SK-N-SH treated with all-trans-retinoic acid at 6 μM for 48 hours (cell line): ENCODE data around the gene VCL.

Experiments
- BACH2 ChIP-seq: fragments of 250-450 bp; sonication (Bioruptor Pico); IDR thresholded peaks from 2 replicates; pipeline ENCODE4 v1.9.0; 2021; ENCODE audit warnings: mild to moderate bottlenecking, borderline replicate concordance
- PATZ1 ChIP-seq: fragments of 250-450 bp; sonication (Bioruptor Pico); IDR thresholded peaks from 2 replicates; pipeline ENCODE4 v1.8.0; 2020; ENCODE audit warnings: mild to moderate bottlenecking, moderate library complexity, borderline replicate concordance
- TCF4 ChIP-seq: fragments of 250-450 bp; sonication (Bioruptor Pico); IDR thresholded peaks from 2 replicates; pipeline ENCODE4 v1.8.0; 2021; ENCODE audit warnings: mild to moderate bottlenecking, moderate library complexity, borderline replicate concordance
- ZFP3 ChIP-seq: fragments of 250-450 bp; sonication (Bioruptor Pico); IDR thresholded peaks from 2 replicates; pipeline ENCODE4 v1.5.0; 2020; ENCODE audit warnings: mild to moderate bottlenecking, moderate library complexity
- ZNF70 ChIP-seq: fragments of 450-650 bp; formaldehyde crosslinking; IDR thresholded peaks from 2 replicates; pipeline ENCODE4 v1.5.0; 2020; ENCODE audit warnings: mild to moderate bottlenecking, moderate library complexity

DNA sequence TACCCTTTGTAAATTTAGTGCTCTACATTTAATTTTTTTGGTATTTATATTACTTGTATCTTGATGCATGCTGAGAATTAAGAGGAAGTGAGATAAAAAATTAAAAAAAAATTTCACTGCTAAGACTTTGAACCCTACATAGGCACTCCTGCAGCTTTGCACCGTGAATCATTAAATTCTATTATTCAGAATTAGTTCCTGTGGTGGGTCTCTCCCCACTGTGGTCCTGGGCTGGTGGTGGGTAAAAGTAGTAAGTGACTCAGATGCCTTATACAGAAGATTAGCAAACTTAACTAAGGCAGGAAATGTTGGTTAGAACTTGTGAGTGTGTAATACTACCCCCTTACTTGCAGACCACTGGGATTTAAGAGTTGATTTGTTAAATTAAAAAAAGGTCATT, 80.1 kb downstream of the VCL start:
- no peak for TF ChIP-seq TCF4 (CRISPR knock-in tag)
- TF ChIP-seq PATZ1 (CRISPR knock-in tag): no peak
- no peak for TF ChIP-seq ZFP3 (CRISPR knock-in tag)
- no peak for TF ChIP-seq BACH2 (CRISPR knock-in tag)
- TF ChIP-seq ZNF70 (CRISPR knock-in tag): no peak
